ENCODE results near the gene BSDC1. TPM values are rescaled to one million over a fixed set of nuclear protein-coding genes. Genes with fewer than 3 reads are reported as not detected.

BSDC1 gene
- total RNA-seq, 6 donors from 2014 or later: 60.8 to 116 (median 68.9) TPM

- Histone ChIP-seq H3K4me3 (no peak overlapping the region), H3K4me1 (no peaks in the 10 kb centered on the region), H3K27me3 (no peaks in the 10 kb centered on the region), H3K36me3 (no peaks in the 10 kb centered on the region), H3K9me3 (peaks cover 0 to 5% (median 3%) of the 10 kb centered on the region in 4 donors), H3K27ac (no peak overlapping the region)
- DNase-seq: peak in 1 of 2 donors; percentile 71
- ATAC-seq (ENCODE audit: low FRiP score in 2 of 2): peak; percentile 87 to 92
- 56 to 57% methylated on average over 10 of the region's 10 CpGs for WGBS, 2 donors
- TF ChIP-seq POLR2AphosphoS5 (IDR thresholded peaks at IDR 0.05) (no peak), EP300 (IDR thresholded peaks at IDR 0.05) (no peak), POLR2A (IDR thresholded peaks at IDR 0.05) (no peak), CTCF (IDR thresholded peaks at IDR 0.05) (peak; percentile 73 to 85 (median 76))
Observed at GRCh38 chr1:32413507-32414185, 19.4 kb upstream of the BSDC1 start.

GRCh38 chr1:32411261-32411660, 17.0 kb upstream of the BSDC1 start:
- no peak overlapping the region for H3K27ac ChIP-seq
- ATAC-seq (ENCODE audit: low FRiP score in 2 of 2): no peak
- no peaks in the 10 kb centered on the region for H3K27me3 ChIP-seq
- DNase-seq: no peak
- H3K4me1 ChIP-seq: no peaks in the 10 kb centered on the region
- H3K36me3 ChIP-seq: no peaks in the 10 kb centered on the region
- TF ChIP-seq CTCF (IDR thresholded peaks at IDR 0.05) (no peak), POLR2AphosphoS5 (IDR thresholded peaks at IDR 0.05) (no peak), POLR2A (IDR thresholded peaks at IDR 0.05) (no peak), EP300 (IDR thresholded peaks at IDR 0.05) (no peak)
- peaks cover 0 to 5% (median 0%) of the 10 kb centered on the region in 4 donors for H3K9me3 ChIP-seq
- no peak overlapping the region for H3K4me3 ChIP-seq

- H3K4me3 ChIP-seq: no peak overlapping the region
- no peak for TF ChIP-seq POLR2A (IDR thresholded peaks at IDR 0.05)
- TF ChIP-seq EP300 (IDR thresholded peaks at IDR 0.05): no peak
- TF ChIP-seq POLR2AphosphoS5 (IDR thresholded peaks at IDR 0.05): no peak
- no peak for TF ChIP-seq CTCF (IDR thresholded peaks at IDR 0.05)
- no peaks in the 10 kb centered on the region for H3K27me3 ChIP-seq
- no peak overlapping the region for H3K27ac ChIP-seq
- ATAC-seq (ENCODE audit: low FRiP score in 2 of 2) (no peak), DNase-seq (no peak)
- H3K9me3 ChIP-seq: no peaks in the 10 kb centered on the region
- no peaks in the 10 kb centered on the region for H3K4me1 ChIP-seq
- WGBS, 2 donors: 80 to 85% methylated on average over 2 to 4 of the region's 4 CpGs
- no peaks in the 10 kb centered on the region for H3K36me3 ChIP-seq
Observed at GRCh38 chr1:32406629-32407111, 12.4 kb upstream of the BSDC1 start.

GRCh38 chr1:32405672-32406467, 11.6 kb upstream of the BSDC1 start:
- no peaks in the 10 kb centered on the region for H3K27me3 ChIP-seq
- TF ChIP-seq EP300 (IDR thresholded peaks at IDR 0.05) (no peak), CTCF (IDR thresholded peaks at IDR 0.05) (no peak), POLR2A (IDR thresholded peaks at IDR 0.05) (no peak), POLR2AphosphoS5 (IDR thresholded peaks at IDR 0.05) (no peak)
- no peak overlapping the region for H3K4me3 ChIP-seq
- no peak for DNase-seq
- H3K9me3 ChIP-seq: no peaks in the 10 kb centered on the region
- peaks cover 2 to 4% (median 3%) of the 10 kb centered on the region in 4 donors for H3K4me1 ChIP-seq
- 85 to 90% methylated on average over 4 of the region's 4 CpGs for whole genome bisulfite sequencing, 2 donors
- H3K36me3 ChIP-seq: no peaks in the 10 kb centered on the region
- ATAC-seq (ENCODE audit: low FRiP score in 2 of 2): no peak
- no peak overlapping the region for H3K27ac ChIP-seq

Measured in upper lobe of left lung (tissue), 6 donors.